ENCODE data around the gene FBXO47.

Gene FBXO47

DNA sequence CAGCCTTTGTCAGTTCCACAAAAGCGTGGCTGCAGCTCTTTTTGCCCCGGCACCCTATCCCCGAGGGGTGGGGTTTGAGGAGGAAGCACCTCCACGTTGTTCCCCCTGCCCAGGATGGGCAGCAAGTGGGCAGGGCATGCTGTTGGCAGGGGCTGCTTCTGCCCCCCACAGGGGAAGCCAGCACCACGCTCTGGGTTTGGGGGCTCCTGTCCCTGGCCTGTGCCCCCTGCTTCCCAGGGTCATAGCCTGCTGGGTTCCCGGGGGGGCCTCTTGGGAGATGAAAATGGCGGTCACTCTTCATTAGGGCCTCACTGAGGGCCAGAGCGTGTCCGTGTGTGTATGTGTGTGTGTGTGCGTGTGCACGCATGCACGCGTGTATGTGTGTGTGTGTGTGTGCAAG, 74.6 kb downstream of the FBXO47 start:
- no peak for DNase-seq (ENCODE audit: low spot score)
- TF ChIP-seq, protein P1, sequence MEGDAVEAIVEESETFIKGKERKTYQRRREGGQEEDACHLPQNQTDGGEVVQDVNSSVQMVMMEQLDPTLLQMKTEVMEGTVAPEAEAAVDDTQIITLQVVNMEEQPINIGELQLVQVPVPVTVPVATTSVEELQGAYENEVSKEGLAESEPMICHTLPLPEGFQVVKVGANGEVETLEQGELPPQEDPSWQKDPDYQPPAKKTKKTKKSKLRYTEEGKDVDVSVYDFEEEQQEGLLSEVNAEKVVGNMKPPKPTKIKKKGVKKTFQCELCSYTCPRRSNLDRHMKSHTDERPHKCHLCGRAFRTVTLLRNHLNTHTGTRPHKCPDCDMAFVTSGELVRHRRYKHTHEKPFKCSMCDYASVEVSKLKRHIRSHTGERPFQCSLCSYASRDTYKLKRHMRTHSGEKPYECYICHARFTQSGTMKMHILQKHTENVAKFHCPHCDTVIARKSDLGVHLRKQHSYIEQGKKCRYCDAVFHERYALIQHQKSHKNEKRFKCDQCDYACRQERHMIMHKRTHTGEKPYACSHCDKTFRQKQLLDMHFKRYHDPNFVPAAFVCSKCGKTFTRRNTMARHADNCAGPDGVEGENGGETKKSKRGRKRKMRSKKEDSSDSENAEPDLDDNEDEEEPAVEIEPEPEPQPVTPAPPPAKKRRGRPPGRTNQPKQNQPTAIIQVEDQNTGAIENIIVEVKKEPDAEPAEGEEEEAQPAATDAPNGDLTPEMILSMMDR (IDR thresholded peaks at IDR 0.05; ENCODE audit: extremely low read depth, missing control alignments) = no peak

DNA sequence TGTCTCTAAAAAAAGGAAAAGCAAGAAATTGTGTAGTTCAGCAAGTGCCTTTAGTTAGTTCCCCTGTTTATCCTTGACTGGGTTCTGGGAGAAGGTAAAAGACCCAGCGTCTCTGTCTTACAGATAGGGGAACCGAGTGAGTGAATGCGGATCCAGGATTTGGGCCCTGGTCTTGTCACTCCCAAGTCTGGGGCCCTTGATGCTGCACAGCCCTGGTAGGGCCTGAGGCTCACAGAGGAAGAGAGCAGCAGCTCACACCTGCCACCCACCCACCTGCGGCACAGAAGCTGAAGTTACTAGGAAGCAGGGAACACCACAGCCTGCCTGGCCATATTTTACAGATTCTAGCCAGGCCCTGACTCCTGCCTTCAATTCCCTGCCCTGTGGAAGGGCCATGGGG, 75.1 kb downstream of the FBXO47 start:
- TF ChIP-seq, protein P1 (IDR thresholded peaks at IDR 0.05; ENCODE audit: extremely low read depth, missing control alignments) = no peak

DNA sequence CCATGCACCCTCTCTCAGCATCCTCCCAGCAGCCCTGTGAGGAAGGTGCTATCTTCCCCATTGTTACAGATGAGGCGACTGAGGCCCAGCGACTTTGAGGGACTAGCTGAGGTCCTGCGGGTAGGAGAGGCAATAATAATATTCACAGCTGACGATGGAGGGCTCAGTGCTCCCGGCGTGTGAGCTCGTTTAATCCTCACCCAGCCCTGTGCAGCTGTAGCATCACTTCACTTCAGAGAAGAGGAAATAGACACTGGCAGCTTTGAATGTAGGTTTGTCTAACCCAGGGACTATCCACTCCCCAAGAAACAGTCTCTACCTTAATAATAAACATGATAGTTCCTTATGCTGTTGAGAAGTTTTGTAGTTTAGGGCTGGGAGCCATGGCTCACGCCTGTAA, 75.8 kb downstream of the FBXO47 start:
- TF ChIP-seq, protein P1 (IDR thresholded peaks at IDR 0.05; ENCODE audit: extremely low read depth, missing control alignments) = no peak
- no peak for DNase-seq (ENCODE audit: low spot score)

More for the DNA sequence above, 75.1 kb downstream of the FBXO47 start:
- DNase-seq (ENCODE audit: low spot score) = no peak

DNA sequence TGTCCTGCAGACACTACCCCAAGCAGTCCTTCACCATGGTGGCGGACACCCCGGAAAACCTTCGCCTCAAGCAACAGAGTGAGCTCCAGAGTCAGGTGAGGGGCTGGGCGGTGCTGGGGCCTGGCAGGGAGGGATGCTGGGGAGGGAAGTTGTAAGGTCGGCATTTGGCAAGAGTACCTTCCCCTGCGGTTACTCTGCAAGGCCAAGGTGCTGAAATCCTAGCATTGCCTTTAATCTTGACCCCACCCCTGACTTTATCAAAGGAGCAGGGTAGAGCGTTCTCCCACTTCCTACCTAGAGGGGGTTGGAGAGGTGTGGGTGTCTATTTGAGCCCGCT, 76.8 kb downstream of the FBXO47 start:
- TF ChIP-seq, protein P1 (IDR thresholded peaks at IDR 0.05; ENCODE audit: extremely low read depth, missing control alignments) = no peak
- DNase-seq (ENCODE audit: low spot score) = no peak

DNA sequence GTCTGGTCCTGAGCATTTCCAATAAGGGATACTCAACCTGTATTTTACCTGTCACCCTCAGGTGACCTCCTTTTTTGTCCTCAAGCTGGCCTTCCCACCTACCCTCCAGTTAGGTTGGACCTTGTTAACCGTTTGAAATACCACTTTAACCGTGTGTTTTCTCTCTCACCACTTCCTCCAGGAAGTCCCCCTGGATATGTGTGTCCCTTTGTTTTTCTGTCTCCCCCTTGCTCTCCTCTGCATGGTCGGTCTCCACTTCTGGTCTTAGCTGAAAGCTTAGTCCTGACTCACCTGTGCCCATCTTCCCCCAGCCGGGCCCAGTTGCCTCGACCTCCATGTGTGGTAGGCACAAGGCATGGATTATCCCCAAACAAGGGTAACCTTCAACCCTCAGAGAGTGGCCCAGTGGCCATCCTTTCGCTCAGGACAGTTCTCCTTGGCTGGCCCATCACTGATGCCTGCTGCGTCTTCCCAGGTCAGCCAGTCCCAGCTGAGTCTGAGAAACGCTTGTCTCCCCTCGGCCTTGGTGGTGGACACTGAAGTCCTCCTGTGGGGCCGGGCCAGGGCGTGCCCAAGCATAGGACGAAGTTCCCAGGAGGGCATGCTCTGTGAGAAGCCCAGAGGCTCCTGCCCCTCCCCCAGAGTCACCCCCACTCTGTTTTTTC, 77.3 kb downstream of the FBXO47 start:
- no peak for DNase-seq (ENCODE audit: low spot score)
- TF ChIP-seq, protein P1 (IDR thresholded peaks at IDR 0.05; ENCODE audit: extremely low read depth, missing control alignments) = no peak

DNA sequence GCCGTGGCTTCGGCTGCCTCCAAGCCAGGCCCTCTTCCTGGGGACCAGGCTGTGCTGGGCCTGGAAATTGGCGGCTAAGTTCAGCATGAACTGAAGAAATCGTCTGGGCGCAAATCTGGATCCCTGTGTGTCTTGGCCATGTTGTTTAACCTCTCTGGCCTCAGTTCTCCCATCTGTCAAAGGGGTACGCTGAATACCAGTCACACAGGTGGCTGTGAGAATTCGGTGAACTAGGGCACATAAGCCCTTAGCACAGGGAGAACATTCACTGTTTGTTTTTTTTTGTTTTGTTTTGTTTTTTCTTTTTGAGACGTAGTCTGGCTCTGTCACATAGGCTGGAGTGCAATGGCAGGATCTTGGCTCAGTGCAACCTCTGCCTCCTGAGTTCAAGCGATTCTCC, 78.4 kb downstream of the FBXO47 start:
- DNase-seq (ENCODE audit: low spot score) = no peak
- TF ChIP-seq, protein P1 (IDR thresholded peaks at IDR 0.05; ENCODE audit: extremely low read depth, missing control alignments) = no peak

DNA sequence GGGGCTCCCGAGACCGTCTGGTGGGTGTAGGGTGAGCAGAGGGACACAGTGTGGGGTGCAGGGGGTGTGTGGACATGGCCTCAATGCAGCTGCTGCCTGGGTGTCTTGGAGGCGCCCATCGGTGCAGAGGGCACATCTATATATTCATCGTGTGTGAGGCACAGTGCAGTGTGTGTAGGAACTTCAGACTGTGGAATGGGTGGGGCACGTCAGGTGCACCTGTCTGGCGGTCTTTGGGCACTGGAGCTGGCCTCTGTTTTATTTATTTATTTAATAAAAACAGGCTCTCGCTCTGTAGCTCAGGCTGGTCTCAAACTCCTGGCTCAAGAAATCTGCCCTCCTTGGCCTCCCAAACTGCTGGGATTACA, 80.6 kb downstream of the FBXO47 start:
- TF ChIP-seq, protein P1 (IDR thresholded peaks at IDR 0.05; ENCODE audit: extremely low read depth, missing control alignments) = no peak
- DNase-seq (ENCODE audit: low spot score) = no peak
